Suprapubic skin (tissue), 3 donors: ENCODE results near the gene ERBB4.

ENCODE experiments used
- POLR2A ChIP-seq, 2 donors: fragments of 450-650 bp; IDR thresholded peaks; one replicate each; pipeline ENCODE4 v1.6.1; 2017; ENCODE audit warnings: antibody characterized with exemption in 2 of 2, mild to moderate bottlenecking in 2 of 2, moderate library complexity in 2 of 2
- TF ChIP-seq, protein P1 (sequence below), 2 donors: fragments of 200-600 bp in 1 of 2; fragments of 450-650 bp in 1 of 2; sonication (generic) in 1 of 2; IDR thresholded peaks; one replicate each; pipeline ENCODE4 v1.5.1; 2016 to 2019; ENCODE audit warnings: antibody characterized with exemption in 2 of 2, mild to moderate bottlenecking in 1 of 2, moderate library complexity in 1 of 2

- TF ChIP-seq, protein P1, sequence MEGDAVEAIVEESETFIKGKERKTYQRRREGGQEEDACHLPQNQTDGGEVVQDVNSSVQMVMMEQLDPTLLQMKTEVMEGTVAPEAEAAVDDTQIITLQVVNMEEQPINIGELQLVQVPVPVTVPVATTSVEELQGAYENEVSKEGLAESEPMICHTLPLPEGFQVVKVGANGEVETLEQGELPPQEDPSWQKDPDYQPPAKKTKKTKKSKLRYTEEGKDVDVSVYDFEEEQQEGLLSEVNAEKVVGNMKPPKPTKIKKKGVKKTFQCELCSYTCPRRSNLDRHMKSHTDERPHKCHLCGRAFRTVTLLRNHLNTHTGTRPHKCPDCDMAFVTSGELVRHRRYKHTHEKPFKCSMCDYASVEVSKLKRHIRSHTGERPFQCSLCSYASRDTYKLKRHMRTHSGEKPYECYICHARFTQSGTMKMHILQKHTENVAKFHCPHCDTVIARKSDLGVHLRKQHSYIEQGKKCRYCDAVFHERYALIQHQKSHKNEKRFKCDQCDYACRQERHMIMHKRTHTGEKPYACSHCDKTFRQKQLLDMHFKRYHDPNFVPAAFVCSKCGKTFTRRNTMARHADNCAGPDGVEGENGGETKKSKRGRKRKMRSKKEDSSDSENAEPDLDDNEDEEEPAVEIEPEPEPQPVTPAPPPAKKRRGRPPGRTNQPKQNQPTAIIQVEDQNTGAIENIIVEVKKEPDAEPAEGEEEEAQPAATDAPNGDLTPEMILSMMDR (IDR thresholded peaks at IDR 0.05): no peak
- TF ChIP-seq POLR2A (IDR thresholded peaks at IDR 0.05): no peak
Measured at GRCh38 chr2:211449819-211450218, 1088.8 kb downstream of the ERBB4 start.
